Hematopoietic multipotent progenitor cell treated with erythropoietin and hydrocortisone succinate and interleukin-3 and kit ligand, for 4 days (in vitro differentiated cells): ENCODE data around the gene AK6.
"Not testable (repeated sequence)": the region's sequence is repeated elsewhere in the genome, so short reads cannot be mapped to it uniquely, and the experiment has no call there.

Experiments used
- DNase-seq: peaks from one replicate; pipeline ENCODE4 v3.0.0-alpha.2; 2015

AK6 gene

DNA sequence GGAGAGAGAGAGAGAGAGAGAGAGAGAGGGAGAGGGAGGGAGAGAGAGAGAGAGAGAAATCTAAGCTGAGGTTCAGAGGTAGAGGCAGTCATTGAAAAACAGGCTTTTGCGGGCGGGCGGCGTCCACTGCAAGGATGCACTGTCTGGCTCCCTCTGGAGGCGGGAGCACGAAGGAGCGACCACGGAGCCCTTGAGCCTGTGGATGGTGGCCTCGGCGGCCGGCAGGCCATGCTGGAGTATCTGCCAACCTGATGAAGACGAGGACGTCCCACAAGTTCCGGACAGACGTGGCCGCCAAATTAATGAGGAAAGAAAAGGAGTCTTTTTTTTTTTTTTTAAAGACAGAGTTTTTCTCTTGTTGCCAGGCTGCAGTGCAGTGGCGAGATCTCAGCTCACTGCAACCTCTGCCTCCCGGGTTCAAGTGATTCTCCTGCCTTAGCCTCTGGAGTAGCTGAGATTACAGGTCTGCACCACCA is 34.5 kb downstream of the AK6 start:
- DNase-seq = peak; percentile 93

- DNase-seq = not testable (repeated sequence)
Measured at GRCh38 chr5:69333668-69334315, 35.5 kb downstream of the AK6 start.

- DNase-seq = peak; percentile 65
Measured at GRCh38 chr5:69331528-69332445, 37.5 kb downstream of the AK6 start.

- no peak for DNase-seq
Measured at GRCh38 chr5:69329905-69330489, 39.3 kb downstream of the AK6 start.

DNA sequence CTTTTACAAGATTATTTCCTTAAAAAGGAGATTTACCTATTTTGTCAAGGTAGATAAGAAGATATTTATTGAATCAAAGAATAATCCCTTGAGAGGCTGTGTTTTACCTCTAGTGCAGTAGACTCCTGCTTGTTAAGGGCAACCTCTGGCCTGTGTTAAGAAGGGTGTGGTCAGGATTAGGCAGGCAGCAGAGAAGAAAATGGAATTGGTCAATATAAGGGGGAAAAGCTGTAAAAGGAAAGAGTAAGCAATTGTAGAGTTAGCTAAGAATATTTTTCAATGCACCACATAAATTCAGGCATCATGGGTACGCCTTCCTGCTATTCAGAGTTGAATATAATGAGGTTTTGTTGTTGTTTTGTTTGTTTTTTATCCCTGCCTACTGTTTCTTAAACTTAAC is 43.0 kb downstream of the AK6 start:
- no peak for DNase-seq

DNA sequence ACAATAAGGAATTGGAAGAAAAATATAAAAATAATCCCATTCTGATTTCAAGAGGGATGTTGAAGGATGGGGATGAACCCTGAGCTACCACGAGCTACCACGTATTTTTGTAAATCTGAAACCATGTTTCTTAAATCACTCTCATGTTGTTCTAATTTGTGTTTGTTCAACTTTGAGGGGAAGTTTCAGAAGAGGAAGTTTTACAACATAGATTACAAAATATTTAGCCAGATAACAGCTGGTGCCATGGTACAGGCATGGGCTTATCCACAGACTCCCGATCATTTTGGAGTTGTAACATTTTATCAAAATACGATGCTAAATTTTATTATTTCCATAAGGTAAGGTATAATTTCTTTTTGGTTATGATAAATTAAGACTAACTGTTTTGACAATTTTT is 51.9 kb downstream of the AK6 start:
- DNase-seq = peak; percentile 52

GRCh38 chr5:69315972-69316371 is 53.3 kb downstream of the AK6 start:
- DNase-seq = no peak

GRCh38 chr5:69313428-69313827 is 55.9 kb downstream of the AK6 start:
- no peak for DNase-seq

- peak; percentile 69 for DNase-seq
Measured at GRCh38 chr5:69312459-69313160, 56.7 kb downstream of the AK6 start.

GRCh38 chr5:69309380-69309779 is 59.9 kb downstream of the AK6 start:
- DNase-seq = no peak

GRCh38 chr5:69308046-69308553 is 61.2 kb downstream of the AK6 start:
- DNase-seq = no peak

DNA sequence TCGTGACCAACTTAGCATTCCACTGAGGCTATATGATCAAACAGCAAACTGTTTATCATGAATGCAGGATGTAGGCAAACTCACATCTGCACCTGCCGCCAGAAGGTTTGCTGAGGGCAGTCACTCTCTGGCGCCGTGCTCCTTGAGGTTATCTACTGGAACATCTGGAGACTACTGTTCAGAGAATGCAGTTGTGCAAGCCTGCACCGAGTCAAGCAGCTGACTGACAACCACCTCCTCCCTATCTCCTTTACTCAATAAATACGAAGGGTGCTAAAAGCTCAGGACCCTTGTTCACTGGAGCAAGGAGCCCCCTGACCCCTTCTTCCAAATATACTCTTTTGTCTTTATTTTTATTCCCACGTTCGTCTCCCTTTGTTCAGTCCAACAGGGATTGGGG is 63.8 kb downstream of the AK6 start:
- peak; percentile 23 for DNase-seq
